GM18951 (cell line): Measurements from ENCODE around the gene ALDH3B1.

ENCODE experiments used
- POLR2A ChIP-seq: IDR thresholded peaks from 4 replicates; pipeline ENCODE4 v1.6.1; 2011; ENCODE audit warnings: mild to moderate bottlenecking; ENCODE audit not compliant: insufficient read length, insufficient read depth; ENCODE audit errors: extremely low read depth
- in situ Hi-C: fragments of 300-500 bp; cut with MboI; formaldehyde crosslinking; loops from one replicate; pipeline ENCODE4 v1.12.0; 2022; ENCODE audit warnings: low sequenced_read_pairs, mixed read lengths, inconsistent platforms; ENCODE audit not compliant: unreplicated experiment

Gene ALDH3B1

DNA sequence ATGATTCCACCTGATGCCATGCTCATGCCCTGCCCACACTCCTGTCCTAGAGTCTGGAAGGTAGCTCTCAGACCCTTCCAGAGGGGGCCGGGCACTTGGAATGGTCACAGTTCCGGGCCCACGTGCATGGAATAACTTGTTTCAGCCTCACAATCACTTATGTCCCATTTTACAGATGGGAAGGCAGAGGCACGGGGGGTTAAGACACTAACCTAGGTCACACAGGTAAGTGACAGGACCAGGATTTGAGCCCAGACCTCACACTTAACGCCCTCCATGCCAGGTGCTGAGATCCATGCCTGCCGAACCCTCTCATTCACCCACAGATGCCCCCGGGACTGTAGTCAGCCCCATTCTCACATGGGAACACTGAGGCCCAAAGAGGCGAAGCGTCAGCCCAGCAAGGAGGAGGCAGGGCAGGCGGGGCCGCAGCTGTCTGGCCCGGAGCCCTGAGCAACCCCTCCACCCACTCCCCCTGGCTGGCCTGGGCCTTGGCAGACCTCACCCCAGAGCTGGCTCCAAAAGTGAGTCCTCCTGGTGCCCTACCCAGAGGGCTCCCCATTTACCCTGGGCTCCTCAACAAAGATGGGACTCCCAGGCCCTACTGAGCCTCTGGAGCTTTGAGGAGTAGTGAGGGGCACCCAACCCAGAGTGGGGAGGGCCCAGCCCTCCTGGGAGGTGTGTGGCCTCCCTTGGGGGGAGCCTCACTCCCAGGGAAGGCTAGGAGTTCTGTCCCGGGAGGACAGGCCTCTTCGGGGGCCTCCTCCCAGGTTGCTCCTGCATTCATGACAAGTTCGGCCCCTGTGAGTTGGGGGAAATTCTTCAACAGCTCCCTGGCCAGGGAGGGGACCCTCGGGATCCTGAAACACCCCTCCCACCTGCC, 2.4 kb upstream of the ALDH3B1 start:
- TF ChIP-seq POLR2A: no peak
- in situ Hi-C loops: no loop called here

DNA sequence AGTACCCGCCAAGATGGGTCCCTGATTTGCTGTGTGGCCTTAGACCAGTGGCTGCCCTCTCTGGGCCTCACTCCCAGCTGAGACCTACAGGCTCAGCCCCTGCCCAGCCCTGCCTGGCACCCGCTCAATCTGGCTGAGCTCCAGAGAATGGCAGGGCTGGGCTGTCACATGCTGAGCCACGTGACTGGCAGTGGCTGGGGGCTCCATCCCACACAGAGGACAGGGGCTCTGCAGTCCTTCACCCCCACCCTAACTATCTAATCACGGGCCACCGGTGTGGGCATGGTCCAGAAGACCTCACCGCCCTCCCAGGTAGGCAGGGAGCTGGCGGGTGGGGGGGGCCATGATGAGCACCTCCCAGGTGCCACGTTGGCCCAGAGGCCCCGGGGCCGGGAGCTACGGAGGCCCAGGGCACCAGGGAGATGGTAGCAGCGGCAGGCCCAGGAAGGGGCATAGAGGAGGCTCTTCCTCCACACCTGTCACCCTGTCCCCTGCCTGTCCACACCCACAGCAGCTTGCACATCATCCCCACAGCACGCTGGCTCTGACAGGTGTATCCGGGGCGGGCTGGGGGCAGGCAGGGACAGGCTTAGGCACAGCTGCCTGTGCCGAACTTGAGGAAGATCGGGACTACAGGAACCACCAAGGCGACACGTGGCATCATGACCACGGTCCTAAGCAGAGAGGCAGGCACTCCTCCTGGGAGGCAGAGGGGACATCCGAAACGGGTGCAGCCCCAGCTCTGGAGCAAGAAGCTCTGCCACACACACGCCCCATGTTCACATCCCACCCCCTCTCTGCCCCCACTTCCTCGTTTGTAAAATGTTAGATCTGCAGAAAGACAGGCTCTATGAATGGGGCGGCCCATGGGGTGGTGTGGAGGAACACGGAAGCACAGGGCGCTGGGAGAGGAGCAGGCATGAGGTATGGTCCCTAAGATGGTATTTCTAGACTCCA, 1.5 kb upstream of the ALDH3B1 start:
- no peak for TF ChIP-seq POLR2A
- in situ Hi-C loops: no loop called here

DNA sequence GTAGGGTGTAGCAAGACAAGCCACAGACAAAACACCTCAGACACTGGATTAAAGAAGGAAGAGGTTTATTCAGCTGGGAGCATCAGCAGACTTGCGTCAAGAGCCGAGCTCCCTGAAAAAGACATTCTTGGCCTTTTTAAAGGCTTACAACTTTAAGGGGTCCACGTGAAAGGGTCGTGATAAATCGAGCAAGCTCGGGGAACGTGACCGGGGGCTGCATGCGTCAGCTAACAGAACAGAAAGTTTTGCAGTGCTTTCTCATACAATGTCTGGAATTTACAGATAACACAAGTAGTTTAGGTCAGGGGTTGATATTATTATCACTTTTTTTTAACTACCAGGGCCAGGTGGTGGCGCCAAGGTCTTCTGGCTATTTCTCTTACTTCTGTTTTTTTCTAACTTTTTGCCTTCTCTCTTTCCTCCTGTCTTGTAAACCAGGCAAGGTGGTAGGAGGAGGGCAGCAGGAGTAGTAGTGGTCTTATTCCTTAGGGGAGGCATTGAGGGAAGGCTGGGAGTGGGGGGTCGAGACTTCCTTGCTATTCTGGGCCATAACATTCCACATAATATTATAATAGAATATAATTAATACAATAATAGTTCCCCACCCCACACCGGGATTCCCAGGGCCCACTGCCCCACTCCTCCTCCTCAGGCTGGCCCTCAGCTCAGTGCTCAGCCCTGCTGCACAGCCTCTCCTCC, 587 bp upstream of the ALDH3B1 start:
- TF ChIP-seq POLR2A: no peak
- in situ Hi-C loops: no loop called here

DNA sequence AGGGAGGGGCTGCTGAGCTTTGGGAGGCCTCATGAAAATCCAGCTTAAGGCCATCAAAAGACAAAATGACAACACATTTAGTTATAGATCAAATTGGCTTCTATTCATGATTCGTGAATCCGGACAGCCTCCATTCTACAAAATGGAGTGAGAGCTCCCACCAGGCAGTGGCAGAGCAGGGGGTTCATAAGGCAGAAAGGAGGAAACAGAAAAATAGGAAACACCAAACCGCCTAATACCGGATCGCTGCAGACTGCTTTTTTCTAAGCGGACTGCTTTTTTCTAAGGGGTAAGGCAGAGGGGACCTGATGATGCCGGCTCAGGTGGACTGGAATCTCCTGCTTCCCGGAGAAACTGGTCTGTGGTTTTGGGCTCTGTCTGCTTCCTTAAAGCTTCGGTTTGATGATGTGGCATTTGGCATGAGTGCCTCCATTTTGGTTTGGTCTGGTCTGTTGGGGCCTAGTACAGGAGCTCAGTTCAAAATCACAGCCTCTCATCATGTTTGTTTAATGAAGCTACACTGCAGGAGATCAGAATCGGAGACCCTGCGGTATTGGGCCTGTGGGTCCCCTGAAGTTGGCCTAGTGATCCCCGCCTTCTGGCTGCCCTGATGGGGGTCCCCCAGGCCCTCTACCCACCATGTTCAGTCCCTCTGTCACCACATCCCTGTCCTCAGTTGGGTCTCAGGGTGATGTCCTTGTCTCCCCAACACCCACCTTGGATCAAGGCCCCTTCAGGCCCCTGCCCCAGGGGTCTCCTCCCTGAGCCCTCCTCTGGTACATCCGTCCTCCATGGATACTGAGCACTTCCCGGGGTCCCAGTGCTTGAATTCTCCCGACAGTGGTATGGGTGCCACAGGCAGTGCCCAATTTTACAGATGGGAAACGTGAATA, 1.2 kb downstream of the ALDH3B1 start:
- in situ Hi-C loops: no loop called here
- no peak for TF ChIP-seq POLR2A

DNA sequence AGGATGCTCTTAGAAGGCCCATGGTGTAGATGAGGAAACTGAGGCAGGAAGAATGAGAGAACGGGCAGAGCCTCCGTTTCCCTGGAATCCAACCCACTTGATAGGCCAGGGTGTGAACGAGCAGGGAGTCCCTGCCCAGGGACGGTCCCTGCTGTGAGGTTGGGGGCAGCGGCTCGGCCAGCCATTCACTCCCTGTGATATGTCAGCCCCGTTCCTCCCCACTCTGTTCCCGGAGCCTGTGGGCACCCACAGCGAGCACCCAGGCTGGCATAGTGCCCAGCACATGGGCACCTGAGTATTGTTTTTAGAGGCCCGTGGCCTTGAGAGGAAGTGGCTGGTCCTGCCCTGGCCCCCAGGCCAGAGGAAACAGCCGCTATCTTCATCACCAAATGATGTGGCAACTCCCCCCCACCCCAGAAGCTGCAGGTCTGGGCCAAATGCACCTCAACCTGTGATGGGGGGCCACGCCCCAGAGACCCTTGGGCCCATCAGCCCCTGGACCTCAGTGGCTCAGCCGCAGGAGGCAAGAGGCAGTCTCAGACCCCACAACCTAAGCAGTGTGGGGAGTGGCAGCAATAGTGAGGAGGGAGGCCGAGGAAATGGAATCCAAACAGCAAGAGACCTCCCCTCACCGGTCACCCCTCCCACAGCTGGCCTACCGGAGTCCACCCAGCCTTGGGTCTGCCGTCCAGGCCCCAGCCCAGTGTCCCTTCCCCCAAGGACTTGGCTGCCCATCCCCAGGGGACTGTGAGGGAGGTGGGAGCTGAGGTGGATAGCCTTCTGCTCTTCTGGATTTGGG, 2.1 kb downstream of the ALDH3B1 start:
- in situ Hi-C loops: no loop called here
- TF ChIP-seq POLR2A: no peak

DNA sequence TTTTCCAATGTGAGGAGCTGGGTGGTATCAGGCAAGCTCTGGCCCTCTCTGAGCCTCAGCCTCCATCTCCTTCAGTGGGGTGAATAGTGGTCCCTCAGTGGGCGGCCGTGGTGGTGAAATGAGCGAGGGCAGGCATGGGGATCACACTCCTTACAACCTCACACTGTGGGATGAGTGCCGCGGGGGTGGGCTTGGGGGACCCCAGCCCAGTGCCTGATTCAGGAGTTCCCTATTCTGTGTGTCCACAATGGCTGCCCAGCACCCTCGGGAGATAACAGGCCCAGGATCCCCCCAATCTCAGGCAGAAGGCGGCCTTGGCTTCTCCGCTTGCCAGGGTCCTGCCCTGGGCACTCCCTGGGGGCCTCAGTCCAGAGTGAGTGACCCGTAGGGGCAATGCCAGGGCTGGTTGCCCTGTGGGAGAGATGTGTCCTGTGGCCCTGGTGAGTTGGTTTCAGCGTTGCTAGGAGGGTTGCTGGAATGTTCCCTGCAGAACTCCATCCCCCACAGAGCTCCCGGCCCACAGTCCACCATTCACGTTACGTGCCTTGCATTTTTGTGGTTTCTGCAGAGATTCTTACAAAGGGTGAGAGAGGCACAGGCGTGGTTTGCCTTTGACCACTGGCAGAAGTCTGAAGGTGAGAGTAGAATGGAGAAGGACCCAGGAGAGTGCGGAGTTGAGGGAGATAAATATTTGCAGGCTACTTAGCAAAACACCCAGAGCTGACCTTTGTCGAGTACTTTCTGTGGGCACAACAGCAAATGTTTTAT, 2.9 kb downstream of the ALDH3B1 start:
- TF ChIP-seq POLR2A: no peak
- in situ Hi-C loops: no loop called here

DNA sequence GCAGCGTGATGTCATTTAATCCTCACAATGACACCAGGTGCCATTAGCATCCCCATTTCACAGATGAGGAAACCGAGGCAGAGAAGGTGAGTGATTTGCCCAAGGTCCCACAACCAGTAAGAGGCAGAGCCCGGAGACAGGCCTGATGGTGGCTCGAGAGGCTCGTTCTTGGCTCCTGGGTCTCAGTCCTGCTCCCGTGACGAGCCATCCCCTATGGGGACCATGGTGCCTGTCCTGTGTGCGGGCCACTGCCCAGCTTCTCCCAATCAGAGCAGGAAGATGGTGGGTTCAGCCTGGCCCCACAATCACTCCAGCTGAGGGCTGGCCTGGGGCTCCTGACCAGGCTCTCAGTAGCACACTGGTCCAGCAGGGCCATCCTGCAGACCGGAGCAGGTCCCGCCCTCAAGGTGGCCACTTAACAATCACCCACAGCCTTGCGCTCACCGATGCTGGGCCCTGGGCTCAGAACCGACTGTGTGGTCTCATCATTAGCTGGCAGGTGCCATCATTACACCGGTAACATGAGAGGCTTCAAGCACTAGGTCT, 3.6 kb downstream of the ALDH3B1 start:
- TF ChIP-seq POLR2A: no peak
- in situ Hi-C loops: no loop called here

DNA sequence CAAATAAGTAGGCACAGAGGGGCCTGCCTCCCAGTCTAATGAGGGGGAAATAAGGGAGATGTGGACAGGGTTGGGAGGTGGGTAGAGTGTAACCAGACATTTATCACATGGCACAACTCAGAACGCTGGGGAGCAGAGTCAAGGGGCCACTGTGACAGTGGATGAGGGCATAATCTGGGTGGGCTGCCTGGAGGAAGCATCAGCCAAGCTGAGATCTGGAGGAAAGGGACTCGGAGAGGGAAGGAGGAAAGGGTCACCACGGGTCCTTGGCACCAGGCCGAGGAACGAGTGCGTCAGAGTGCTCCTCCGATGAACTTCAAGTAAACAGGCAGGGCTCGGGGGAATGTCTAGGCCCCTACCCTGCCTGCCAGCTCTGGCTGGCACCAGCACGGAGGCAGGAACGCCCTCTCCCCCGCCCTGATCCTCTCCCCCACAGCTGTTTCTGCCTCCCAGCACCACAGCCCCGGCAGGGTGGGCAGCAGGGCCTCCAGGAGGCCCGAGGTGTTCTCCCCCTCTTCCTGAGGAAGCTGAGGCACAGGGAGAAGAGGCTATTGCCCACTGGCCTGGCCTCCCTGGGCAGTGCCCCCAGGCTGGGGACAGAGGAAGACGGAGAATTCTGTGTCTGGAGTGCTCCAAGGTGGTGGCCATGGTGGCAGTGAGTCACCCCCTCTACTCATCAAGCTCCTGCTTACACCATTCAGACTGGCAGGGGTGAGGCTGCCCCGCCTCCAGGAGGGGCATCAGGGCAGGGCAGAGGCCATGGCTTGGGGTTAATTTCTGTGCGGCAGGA, 4.2 kb downstream of the ALDH3B1 start:
- in situ Hi-C loops: no loop called here

DNA sequence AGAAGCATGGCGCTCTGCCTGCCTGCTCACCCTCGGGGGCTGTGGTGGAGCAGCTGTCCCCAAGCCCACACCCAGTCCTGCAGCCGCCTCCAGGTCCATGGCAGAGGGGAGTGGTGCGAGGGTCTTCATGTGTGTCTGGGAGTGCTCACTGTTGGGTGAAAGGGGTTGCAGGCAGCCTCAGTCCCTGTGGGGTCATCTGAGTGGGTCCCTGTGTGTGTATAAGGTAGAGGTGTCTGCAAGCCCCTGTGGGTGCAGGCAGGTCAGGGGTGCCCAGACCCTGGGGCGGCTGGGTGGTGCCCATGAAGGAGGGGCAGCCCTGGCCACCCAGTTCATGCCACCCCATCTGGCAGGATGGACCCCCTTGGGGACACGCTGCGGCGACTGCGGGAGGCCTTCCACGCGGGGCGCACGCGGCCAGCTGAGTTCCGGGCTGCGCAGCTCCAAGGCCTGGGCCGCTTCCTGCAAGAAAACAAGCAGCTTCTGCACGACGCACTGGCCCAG, 4.9 kb downstream of the ALDH3B1 start:
- no peak for TF ChIP-seq POLR2A
- in situ Hi-C loops: no loop called here

More for the DNA sequence above, 4.2 kb downstream of the ALDH3B1 start:
- TF ChIP-seq POLR2A: no peak

DNA sequence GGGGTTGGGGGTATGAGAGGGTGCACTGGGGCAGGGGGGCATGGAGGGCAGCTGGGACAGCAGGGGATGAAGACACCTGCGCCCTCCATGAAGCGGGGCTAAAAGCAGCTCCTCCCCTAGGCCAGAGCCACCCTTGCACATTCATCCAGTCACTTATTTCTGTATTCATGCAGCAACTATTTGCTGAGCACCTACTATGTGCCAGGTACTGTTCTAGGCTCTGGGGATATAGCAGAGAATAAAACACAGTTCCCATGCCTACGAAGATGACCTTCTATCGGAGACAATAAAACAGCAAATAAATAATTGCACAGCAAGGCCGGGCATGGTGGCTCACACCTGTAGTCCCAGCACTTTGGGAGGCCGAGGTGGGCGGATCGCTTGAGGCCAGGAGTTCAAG, 5.3 kb downstream of the ALDH3B1 start:
- in situ Hi-C loops: no loop called here
- TF ChIP-seq POLR2A: no peak
